GM18499 (cell line): ENCODE measurements around the gene FBXO9.

Source experiments
- ATAC-seq: cut with Tn5 transposase; IDR thresholded peaks from one replicate; pipeline ENCODE4 v1.9.1; 2021; ENCODE audit warnings: moderate number of reproducible peaks; ENCODE audit not compliant: insufficient read depth, unreplicated experiment

Gene FBXO9

DNA sequence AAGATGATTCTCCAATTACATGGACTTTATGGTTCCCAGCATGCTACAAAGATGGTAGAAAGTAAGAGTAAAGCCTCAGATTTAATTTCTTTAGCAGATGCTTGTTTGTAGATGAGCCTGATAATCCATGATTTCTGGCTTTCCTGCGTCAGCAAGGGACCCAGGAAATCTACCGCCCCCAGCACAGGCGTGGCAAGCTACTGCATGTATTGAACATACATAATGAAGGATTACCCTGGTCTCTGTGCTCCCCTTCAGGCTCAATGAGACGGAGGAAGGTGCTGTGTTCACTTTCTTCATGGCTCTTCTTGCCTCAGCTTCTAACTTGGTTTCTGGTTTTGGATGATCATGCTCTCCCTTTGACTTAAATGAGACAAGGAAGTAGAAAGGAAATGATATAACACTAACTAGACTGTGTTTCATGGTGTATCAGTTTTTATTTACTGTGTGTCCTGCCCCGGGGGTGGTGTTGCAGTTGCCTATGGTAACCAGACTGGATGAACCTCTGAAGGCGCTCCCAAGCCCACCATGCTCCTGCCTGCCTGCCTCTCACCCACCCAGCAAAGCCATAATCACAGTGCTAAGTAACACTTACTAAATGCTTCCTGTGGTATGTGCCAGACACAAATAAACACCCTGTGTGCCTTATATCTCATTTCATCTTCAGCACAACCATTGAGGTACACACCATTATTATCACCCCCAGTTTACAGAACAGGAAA is 65.5 kb downstream of the FBXO9 start:
- no peak for ATAC-seq

GRCh38 chr6:53133961-53134360 is 68.8 kb downstream of the FBXO9 start:
- ATAC-seq = no peak

DNA sequence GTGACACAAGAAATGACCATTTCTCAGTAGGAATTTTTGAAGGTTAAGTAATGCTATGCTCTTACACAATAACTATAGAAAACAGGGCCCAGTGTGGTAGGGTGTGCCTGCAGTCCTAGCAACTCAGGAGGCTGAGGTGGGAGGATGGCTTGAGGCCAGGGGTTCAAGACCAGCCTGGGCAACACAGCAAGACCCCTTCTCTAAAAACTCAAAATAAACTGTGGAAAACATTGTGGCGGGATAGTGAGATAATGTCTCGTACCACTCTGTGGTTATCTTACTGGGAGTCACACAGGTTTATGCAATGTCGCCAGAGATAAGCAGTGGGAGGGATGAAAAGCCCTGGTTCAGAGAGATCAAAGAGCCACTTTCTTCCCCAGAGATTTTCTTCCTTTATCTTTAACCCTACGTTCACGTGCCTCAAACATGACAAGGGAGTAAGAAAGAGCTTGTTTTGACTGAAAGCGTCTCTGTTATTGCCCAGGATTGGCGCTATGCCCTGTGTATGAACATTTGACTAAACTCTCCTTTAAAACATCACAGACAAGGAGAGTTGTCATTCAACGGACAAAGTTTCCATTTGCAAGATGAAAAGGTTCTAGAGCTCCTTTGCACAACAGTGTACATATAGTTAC is 69.5 kb downstream of the FBXO9 start:
- no peak for ATAC-seq

DNA sequence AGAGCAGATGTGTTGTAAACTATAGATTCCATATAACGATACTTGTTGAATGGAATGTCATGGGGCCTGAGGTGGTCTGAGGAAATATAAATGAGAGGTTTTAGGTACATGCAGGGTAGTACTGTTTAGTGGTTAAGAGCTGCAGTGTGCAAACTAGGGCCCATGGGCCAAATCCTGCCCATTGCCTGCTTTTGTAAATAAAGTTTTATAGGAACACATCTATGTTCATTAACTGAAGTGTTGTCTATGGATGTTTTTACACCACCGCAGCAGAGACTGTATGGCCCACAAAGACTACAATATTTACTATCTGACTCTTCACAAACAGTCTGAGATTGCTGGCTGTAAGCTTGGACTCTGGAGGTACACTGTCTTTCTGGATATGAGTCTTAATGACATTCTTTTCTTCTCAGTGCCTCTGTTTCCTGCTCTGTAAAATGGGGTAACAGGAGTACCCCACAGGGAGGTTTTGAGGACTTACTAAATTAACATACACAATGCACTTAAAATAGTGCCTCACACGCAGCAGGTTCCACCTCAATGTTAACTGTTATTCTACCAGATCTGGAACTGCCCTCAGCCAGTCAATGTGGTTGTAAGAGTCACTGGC is 70.9 kb downstream of the FBXO9 start:
- ATAC-seq = no peak

- ATAC-seq = no peak
Measured at GRCh38 chr6:53139841-53140413, 74.7 kb downstream of the FBXO9 start.

- no peak for ATAC-seq
Measured at GRCh38 chr6:53142810-53143209, 77.6 kb downstream of the FBXO9 start.

GRCh38 chr6:53143710-53144109 is 78.5 kb downstream of the FBXO9 start:
- ATAC-seq = no peak

GRCh38 chr6:53144802-53145201 is 79.6 kb downstream of the FBXO9 start:
- no peak for ATAC-seq

DNA sequence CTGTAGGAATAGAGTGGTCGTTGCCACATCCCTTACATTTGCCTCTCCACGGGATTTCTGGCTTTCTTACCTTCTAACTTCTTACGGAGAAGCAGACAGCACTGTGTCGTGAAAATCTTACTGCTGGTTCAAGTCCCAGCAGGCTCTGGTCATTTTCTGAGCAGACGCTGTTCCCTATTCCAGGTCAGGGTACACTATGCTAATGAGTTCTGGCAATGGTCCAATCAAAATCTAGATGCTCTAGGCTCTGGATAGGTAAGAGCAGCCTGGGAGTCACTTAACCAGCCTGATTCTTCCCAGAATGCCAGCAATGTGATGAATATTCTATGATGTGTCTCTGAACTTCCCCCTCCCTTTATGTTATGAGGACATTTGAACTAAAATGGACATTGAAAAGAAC is 83.5 kb downstream of the FBXO9 start, which contains the start of gene GCM1:
GCM1 (minus strand) TSS at position 158 of the 400 bp plus-strand sequence. CDS start 3,209 bp downstream, outside the sequence.
- ATAC-seq = no peak
